HL-60 (cell line): Measurements from ENCODE around the gene ASCC2.

Experiments used
- GABPA ChIP-seq: IDR thresholded peaks from 2 replicates; pipeline ENCODE4 v1.6.1; 2012; ENCODE audit warnings: low read depth
- POLR2AphosphoS5 ChIP-seq: IDR thresholded peaks from 2 replicates; pipeline ENCODE4 v1.6.1; 2012; ENCODE audit warnings: low read depth
- SPI1 ChIP-seq: IDR thresholded peaks from 2 replicates; pipeline ENCODE4 v1.6.1; 2012; ENCODE audit warnings: low read depth, mild to moderate bottlenecking, borderline replicate concordance
- TF ChIP-seq, protein P1 (sequence below): IDR thresholded peaks from one replicate; pipeline ENCODE4 v1.5.1; 2011; ENCODE audit warnings: low read length, control low read depth, inconsistent platforms; ENCODE audit not compliant: insufficient read depth
- TF ChIP-seq, protein P2 (sequence below): IDR thresholded peaks from 2 replicates; pipeline ENCODE4 v1.6.1; 2012; ENCODE audit warnings: low read depth; ENCODE audit not compliant: insufficient replicate concordance

DNA sequence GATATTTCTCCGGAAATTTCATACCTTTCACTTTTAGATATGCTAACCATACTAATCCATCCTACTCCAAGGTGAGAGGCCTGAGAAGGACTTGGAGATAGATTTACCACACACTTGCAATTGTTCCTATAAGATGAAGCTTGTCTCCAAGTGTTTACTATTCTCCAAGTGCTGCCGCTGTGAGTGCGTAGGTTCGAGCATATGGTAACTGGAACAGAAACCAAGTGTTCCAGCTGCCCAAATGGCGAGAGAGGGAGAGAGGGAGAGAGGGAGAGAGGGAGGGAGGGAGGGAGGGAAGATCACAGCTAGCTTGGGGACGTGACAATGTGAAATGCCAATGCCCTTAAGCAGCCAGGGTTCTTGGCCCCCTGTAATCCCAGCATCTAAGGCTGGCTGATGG lies 21.5 kb downstream of the ASCC2 start:
- TF ChIP-seq, protein P1, sequence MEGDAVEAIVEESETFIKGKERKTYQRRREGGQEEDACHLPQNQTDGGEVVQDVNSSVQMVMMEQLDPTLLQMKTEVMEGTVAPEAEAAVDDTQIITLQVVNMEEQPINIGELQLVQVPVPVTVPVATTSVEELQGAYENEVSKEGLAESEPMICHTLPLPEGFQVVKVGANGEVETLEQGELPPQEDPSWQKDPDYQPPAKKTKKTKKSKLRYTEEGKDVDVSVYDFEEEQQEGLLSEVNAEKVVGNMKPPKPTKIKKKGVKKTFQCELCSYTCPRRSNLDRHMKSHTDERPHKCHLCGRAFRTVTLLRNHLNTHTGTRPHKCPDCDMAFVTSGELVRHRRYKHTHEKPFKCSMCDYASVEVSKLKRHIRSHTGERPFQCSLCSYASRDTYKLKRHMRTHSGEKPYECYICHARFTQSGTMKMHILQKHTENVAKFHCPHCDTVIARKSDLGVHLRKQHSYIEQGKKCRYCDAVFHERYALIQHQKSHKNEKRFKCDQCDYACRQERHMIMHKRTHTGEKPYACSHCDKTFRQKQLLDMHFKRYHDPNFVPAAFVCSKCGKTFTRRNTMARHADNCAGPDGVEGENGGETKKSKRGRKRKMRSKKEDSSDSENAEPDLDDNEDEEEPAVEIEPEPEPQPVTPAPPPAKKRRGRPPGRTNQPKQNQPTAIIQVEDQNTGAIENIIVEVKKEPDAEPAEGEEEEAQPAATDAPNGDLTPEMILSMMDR, result no peak
- TF ChIP-seq, protein P2, sequence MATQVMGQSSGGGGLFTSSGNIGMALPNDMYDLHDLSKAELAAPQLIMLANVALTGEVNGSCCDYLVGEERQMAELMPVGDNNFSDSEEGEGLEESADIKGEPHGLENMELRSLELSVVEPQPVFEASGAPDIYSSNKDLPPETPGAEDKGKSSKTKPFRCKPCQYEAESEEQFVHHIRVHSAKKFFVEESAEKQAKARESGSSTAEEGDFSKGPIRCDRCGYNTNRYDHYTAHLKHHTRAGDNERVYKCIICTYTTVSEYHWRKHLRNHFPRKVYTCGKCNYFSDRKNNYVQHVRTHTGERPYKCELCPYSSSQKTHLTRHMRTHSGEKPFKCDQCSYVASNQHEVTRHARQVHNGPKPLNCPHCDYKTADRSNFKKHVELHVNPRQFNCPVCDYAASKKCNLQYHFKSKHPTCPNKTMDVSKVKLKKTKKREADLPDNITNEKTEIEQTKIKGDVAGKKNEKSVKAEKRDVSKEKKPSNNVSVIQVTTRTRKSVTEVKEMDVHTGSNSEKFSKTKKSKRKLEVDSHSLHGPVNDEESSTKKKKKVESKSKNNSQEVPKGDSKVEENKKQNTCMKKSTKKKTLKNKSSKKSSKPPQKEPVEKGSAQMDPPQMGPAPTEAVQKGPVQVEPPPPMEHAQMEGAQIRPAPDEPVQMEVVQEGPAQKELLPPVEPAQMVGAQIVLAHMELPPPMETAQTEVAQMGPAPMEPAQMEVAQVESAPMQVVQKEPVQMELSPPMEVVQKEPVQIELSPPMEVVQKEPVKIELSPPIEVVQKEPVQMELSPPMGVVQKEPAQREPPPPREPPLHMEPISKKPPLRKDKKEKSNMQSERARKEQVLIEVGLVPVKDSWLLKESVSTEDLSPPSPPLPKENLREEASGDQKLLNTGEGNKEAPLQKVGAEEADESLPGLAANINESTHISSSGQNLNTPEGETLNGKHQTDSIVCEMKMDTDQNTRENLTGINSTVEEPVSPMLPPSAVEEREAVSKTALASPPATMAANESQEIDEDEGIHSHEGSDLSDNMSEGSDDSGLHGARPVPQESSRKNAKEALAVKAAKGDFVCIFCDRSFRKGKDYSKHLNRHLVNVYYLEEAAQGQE, result no peak
- TF ChIP-seq POLR2AphosphoS5 (no peak), GABPA (no peak), SPI1 (no peak)
